HL-60 (cell line): Measurements from ENCODE around the gene IFT52.

Source experiments
- CTCF ChIP-seq: IDR thresholded peaks from one replicate; pipeline ENCODE4 v1.5.1; 2011; ENCODE audit warnings: low read length, control low read depth, inconsistent platforms; ENCODE audit not compliant: insufficient read depth
- SPI1 ChIP-seq: IDR thresholded peaks from 2 replicates; pipeline ENCODE4 v1.6.1; 2012; ENCODE audit warnings: low read depth, mild to moderate bottlenecking, borderline replicate concordance

GRCh38 chr20:43586641-43587040 is 4.1 kb upstream of the IFT52 start:
- TF ChIP-seq CTCF (no peak), SPI1 (no peak)
